ENCODE results near the gene UBE3D. TPM values are rescaled to one million over a fixed set of nuclear protein-coding genes. Genes with fewer than 3 reads are reported as not detected.

The UBE3D gene
- total RNA-seq, 1 experiment from 2014 or later: 38.0 TPM

- H3K4me1 ChIP-seq (ENCODE audit: insufficient read depth, low read length, poor library complexity, severe bottlenecking): peaks cover 16% of the 10 kb centered on the region
- H3K27ac ChIP-seq (ENCODE audit: low read depth, low read length, poor library complexity, severe bottlenecking): no peak overlapping the region
Measured at GRCh38 chr6:82987951-82988350, 77.7 kb downstream of the UBE3D start.

GRCh38 chr6:82987416-82987815, 78.2 kb downstream of the UBE3D start:
- POLR2A ChIA-PET (ENCODE audit: low non-redundant PET): no interaction called here
- Histone ChIP-seq H3K36me3 (ENCODE audit: insufficient read depth, low read length, poor library complexity, severe bottlenecking) (no peaks in the 10 kb centered on the region), H3K27ac (ENCODE audit: low read depth, low read length, poor library complexity, severe bottlenecking) (no peak overlapping the region), H3K4me3 (ENCODE audit: low read depth, low read length, poor library complexity, severe bottlenecking) (no peak overlapping the region), H3K4me1 (ENCODE audit: insufficient read depth, low read length, poor library complexity, severe bottlenecking) (peaks cover 16% of the 10 kb centered on the region), H3K9me3 (ENCODE audit: low read depth, low read length, poor library complexity, severe bottlenecking) (no peaks in the 10 kb centered on the region), H3K27me3 (replicated peaks; ENCODE audit: insufficient read depth, low read depth, low read length, poor library complexity) (no peaks in the 10 kb centered on the region)
- no TSS peak for BruUV-seq (replicated peaks)
- TF ChIP-seq EZH2 (IDR thresholded peaks at IDR 0.05; ENCODE audit: borderline replicate concordance, low read depth, low read length, poor library complexity, severe bottlenecking) (no peak), CTCF (conservative IDR thresholded peaks at IDR 0.05; ENCODE audit: low read depth, low read length) (no peak)
- CTCF ChIA-PET: no interaction called here
- intact Hi-C loops (cut with micrococcal nuclease; ENCODE audit: unreplicated experiment): no loop called here
- DNase-seq (ENCODE audit: low spot score): no peak

More at GRCh38 chr6:82987951-82988350, 77.7 kb downstream of the UBE3D start:
- no peaks in the 10 kb centered on the region for H3K36me3 ChIP-seq (ENCODE audit: insufficient read depth, low read length, poor library complexity, severe bottlenecking)
- H3K9me3 ChIP-seq (ENCODE audit: low read depth, low read length, poor library complexity, severe bottlenecking): no peaks in the 10 kb centered on the region
- DNase-seq (ENCODE audit: low spot score): no peak
- BruUV-seq (replicated peaks): no TSS peak
- H3K27me3 ChIP-seq (replicated peaks; ENCODE audit: insufficient read depth, low read depth, low read length, poor library complexity): no peaks in the 10 kb centered on the region
- no peak overlapping the region for H3K4me3 ChIP-seq (ENCODE audit: low read depth, low read length, poor library complexity, severe bottlenecking)
- POLR2A ChIA-PET (ENCODE audit: low non-redundant PET): no interaction called here
- TF ChIP-seq CTCF (conservative IDR thresholded peaks at IDR 0.05; ENCODE audit: low read depth, low read length): no peak
- no peak for TF ChIP-seq EZH2 (IDR thresholded peaks at IDR 0.05; ENCODE audit: borderline replicate concordance, low read depth, low read length, poor library complexity, severe bottlenecking)
- CTCF ChIA-PET: no interaction called here
- intact Hi-C loops (cut with micrococcal nuclease; ENCODE audit: unreplicated experiment): no loop called here

GRCh38 chr6:82984720-82985119, 80.9 kb downstream of the UBE3D start:
- ChIA-PET CTCF (no interaction called here), POLR2A (ENCODE audit: low non-redundant PET) (no interaction called here)
- Histone ChIP-seq H3K4me1 (ENCODE audit: insufficient read depth, low read length, poor library complexity, severe bottlenecking) (peaks cover 25% of the 10 kb centered on the region), H3K27ac (ENCODE audit: low read depth, low read length, poor library complexity, severe bottlenecking) (no peak overlapping the region), H3K27me3 (replicated peaks; ENCODE audit: insufficient read depth, low read depth, low read length, poor library complexity) (no peaks in the 10 kb centered on the region), H3K9me3 (ENCODE audit: low read depth, low read length, poor library complexity, severe bottlenecking) (no peaks in the 10 kb centered on the region), H3K4me3 (ENCODE audit: low read depth, low read length, poor library complexity, severe bottlenecking) (no peak overlapping the region), H3K36me3 (ENCODE audit: insufficient read depth, low read length, poor library complexity, severe bottlenecking) (no peaks in the 10 kb centered on the region)
- DNase-seq (ENCODE audit: low spot score): no peak
- BruUV-seq (replicated peaks): no TSS peak
- intact Hi-C loops (cut with micrococcal nuclease; ENCODE audit: unreplicated experiment): no loop called here
- TF ChIP-seq EZH2 (IDR thresholded peaks at IDR 0.05; ENCODE audit: borderline replicate concordance, low read depth, low read length, poor library complexity, severe bottlenecking) (no peak), CTCF (conservative IDR thresholded peaks at IDR 0.05; ENCODE audit: low read depth, low read length) (no peak)
